ENCODE data around the gene MFSD12. TPM values are rescaled to one million over a fixed set of nuclear protein-coding genes. Genes with fewer than 3 reads are reported as not detected.

The MFSD12 gene
- total RNA-seq, 1 experiment from 2014 or later = 60.6 TPM

GRCh38 chr19:3533563-3534216, 23.7 kb downstream of the MFSD12 start:
- CTCF ChIA-PET = interaction anchor here (0.5 kb wide), 1 partner anchor 258 kb away, joined by 4 read pairs; no protein-coding TSS in a partner anchor
- no peak overlapping the region for H3K27ac Mint-ChIP-seq (ENCODE audit: unreplicated experiment)
- H3K36me3 ChIP-seq (ENCODE audit: control insufficient read depth, insufficient read depth, low read length) = no peaks in the 10 kb centered on the region
- peaks cover 61% of the 10 kb centered on the region for H3K36me3 Mint-ChIP-seq (ENCODE audit: insufficient read depth, unreplicated experiment)
- H3K4me1 Mint-ChIP-seq (ENCODE audit: low read depth, unreplicated experiment) = no peaks in the 10 kb centered on the region
- no peak overlapping the region for H3K4me3 Mint-ChIP-seq (ENCODE audit: unreplicated experiment)
- no peak overlapping the region for H3K4me3 ChIP-seq (ENCODE audit: low read depth, low read length)
- POLR2A ChIA-PET = no interaction called here
- H3K27me3 Mint-ChIP-seq (ENCODE audit: insufficient read depth, unreplicated experiment) = no peaks in the 10 kb centered on the region
- no peaks in the 10 kb centered on the region for H3K4me1 ChIP-seq
- DNase-seq = no peak
- no peaks in the 10 kb centered on the region for H3K27me3 ChIP-seq (replicated peaks; ENCODE audit: control insufficient read depth, insufficient read depth, low read length)
- H3K9me3 ChIP-seq = no peaks in the 10 kb centered on the region
- intact Hi-C loops (cut with micrococcal nuclease; ENCODE audit: unreplicated experiment) = no loop called here
- H3K9me3 Mint-ChIP-seq (ENCODE audit: unreplicated experiment) = no peaks in the 10 kb centered on the region
- TF ChIP-seq CTCF (IDR thresholded peaks at IDR 0.05; ENCODE audit: insufficient read depth in 1 of 2, low read depth in 1 of 2, low read length in 1 of 2, severe bottlenecking in 1 of 2, unreplicated experiment in 1 of 2) = no peak
- BruUV-seq (replicated peaks) = no TSS peak

GRCh38 chr19:3533033-3533432, 24.4 kb downstream of the MFSD12 start:
- no peak overlapping the region for H3K4me3 ChIP-seq (ENCODE audit: low read depth, low read length)
- CTCF ChIA-PET = interaction anchor here (0.5 to 1.4 kb wide), 2 partner anchors 12 to 257 kb away, joined by 4 read pairs; no protein-coding TSS in a partner anchor
- H3K4me1 Mint-ChIP-seq (ENCODE audit: low read depth, unreplicated experiment) = no peaks in the 10 kb centered on the region

GRCh38 chr19:3532154-3532786, 25.1 kb downstream of the MFSD12 start:
- intact Hi-C loops (cut with micrococcal nuclease; ENCODE audit: unreplicated experiment) = no loop called here
- Histone ChIP-seq H3K4me1 (no peaks in the 10 kb centered on the region), H3K9me3 (no peaks in the 10 kb centered on the region), H3K36me3 (ENCODE audit: control insufficient read depth, insufficient read depth, low read length) (no peaks in the 10 kb centered on the region), H3K4me3 (ENCODE audit: low read depth, low read length) (no peak overlapping the region), H3K27me3 (replicated peaks; ENCODE audit: control insufficient read depth, insufficient read depth, low read length) (no peaks in the 10 kb centered on the region)
- Mint-ChIP-seq H3K27me3 (ENCODE audit: insufficient read depth, unreplicated experiment) (no peaks in the 10 kb centered on the region), H3K4me3 (ENCODE audit: unreplicated experiment) (no peak overlapping the region), H3K4me1 (ENCODE audit: low read depth, unreplicated experiment) (no peaks in the 10 kb centered on the region), H3K27ac (ENCODE audit: unreplicated experiment) (no peak overlapping the region), H3K36me3 (ENCODE audit: insufficient read depth, unreplicated experiment) (peaks cover 47% of the 10 kb centered on the region), H3K9me3 (ENCODE audit: unreplicated experiment) (no peaks in the 10 kb centered on the region)
- ChIA-PET POLR2A (no interaction called here), CTCF (interaction anchor here (1.4 kb wide), 1 partner anchor 13 kb away, joined by 4 read pairs; no protein-coding TSS in a partner anchor)
- no TSS peak for BruUV-seq (replicated peaks)
- no peak for DNase-seq
- no peak for TF ChIP-seq CTCF (IDR thresholded peaks at IDR 0.05; ENCODE audit: insufficient read depth in 1 of 2, low read depth in 1 of 2, low read length in 1 of 2, severe bottlenecking in 1 of 2, unreplicated experiment in 1 of 2)

More at GRCh38 chr19:3533033-3533432, 24.4 kb downstream of the MFSD12 start:
- POLR2A ChIA-PET = no interaction called here
- DNase-seq = no peak
- Mint-ChIP-seq H3K4me3 (ENCODE audit: unreplicated experiment) (no peak overlapping the region), H3K27ac (ENCODE audit: unreplicated experiment) (no peak overlapping the region), H3K36me3 (ENCODE audit: insufficient read depth, unreplicated experiment) (peaks cover 55% of the 10 kb centered on the region), H3K9me3 (ENCODE audit: unreplicated experiment) (no peaks in the 10 kb centered on the region), H3K27me3 (ENCODE audit: insufficient read depth, unreplicated experiment) (no peaks in the 10 kb centered on the region)
- H3K36me3 ChIP-seq (ENCODE audit: control insufficient read depth, insufficient read depth, low read length) = no peaks in the 10 kb centered on the region
- no TSS peak for BruUV-seq (replicated peaks)
- no peak for TF ChIP-seq CTCF (IDR thresholded peaks at IDR 0.05; ENCODE audit: insufficient read depth in 1 of 2, low read depth in 1 of 2, low read length in 1 of 2, severe bottlenecking in 1 of 2, unreplicated experiment in 1 of 2)
- H3K4me1 ChIP-seq = no peaks in the 10 kb centered on the region
- intact Hi-C loops (cut with micrococcal nuclease; ENCODE audit: unreplicated experiment) = no loop called here
- H3K9me3 ChIP-seq = no peaks in the 10 kb centered on the region
- no peaks in the 10 kb centered on the region for H3K27me3 ChIP-seq (replicated peaks; ENCODE audit: control insufficient read depth, insufficient read depth, low read length)
